ENCODE results near the gene ZDHHC8.

Gene ZDHHC8

GRCh38 chr22:20091690-20092476 lies 39.7 kb upstream of the ZDHHC8 start:
- Mint-ChIP-seq H3K9me3 (no peaks in the 10 kb centered on the region), H3K27ac (no peak overlapping the region), H3K4me1 (peaks cover 15% of the 10 kb centered on the region), H3K4me3 (no peak overlapping the region), H3K36me3 (peaks cover 22% of the 10 kb centered on the region), H3K27me3 (no peaks in the 10 kb centered on the region)

GRCh38 chr22:20092477-20092854 lies 39.1 kb upstream of the ZDHHC8 start:
- no peaks in the 10 kb centered on the region for H3K9me3 Mint-ChIP-seq
- peaks cover 24% of the 10 kb centered on the region for H3K36me3 Mint-ChIP-seq
- H3K27me3 Mint-ChIP-seq, result no peaks in the 10 kb centered on the region
- H3K4me3 Mint-ChIP-seq, result no peak overlapping the region
- no peak overlapping the region for H3K27ac Mint-ChIP-seq
- H3K4me1 Mint-ChIP-seq, result peaks cover 21% of the 10 kb centered on the region

GRCh38 chr22:20093418-20094196 lies 38.0 kb upstream of the ZDHHC8 start:
- peaks cover 28% of the 10 kb centered on the region for H3K4me1 Mint-ChIP-seq
- H3K27ac Mint-ChIP-seq, result no peak overlapping the region
- no peak overlapping the region for H3K4me3 Mint-ChIP-seq
- H3K9me3 Mint-ChIP-seq, result no peaks in the 10 kb centered on the region
- H3K36me3 Mint-ChIP-seq, result peaks cover 27% of the 10 kb centered on the region
- H3K27me3 Mint-ChIP-seq, result no peaks in the 10 kb centered on the region

- Mint-ChIP-seq H3K27me3 (no peaks in the 10 kb centered on the region), H3K9me3 (no peaks in the 10 kb centered on the region), H3K36me3 (peaks cover 25% of the 10 kb centered on the region), H3K27ac (no peak overlapping the region), H3K4me3 (no peak overlapping the region), H3K4me1 (peaks cover 35% of the 10 kb centered on the region)
These were observed 37.3 kb upstream of the ZDHHC8 start for GRCh38 chr22:20094197-20094807.

GRCh38 chr22:20095521-20095920 lies 36.1 kb upstream of the ZDHHC8 start:
- Mint-ChIP-seq H3K4me3 (peak overlapping the region; percentile 9), H3K27me3 (no peaks in the 10 kb centered on the region), H3K36me3 (peaks cover 23% of the 10 kb centered on the region), H3K27ac (peak overlapping the region; percentile 5), H3K9me3 (no peaks in the 10 kb centered on the region), H3K4me1 (peaks cover 46% of the 10 kb centered on the region)

- peaks cover 23% of the 10 kb centered on the region for H3K36me3 Mint-ChIP-seq
- peaks cover 54% of the 10 kb centered on the region for H3K4me1 Mint-ChIP-seq
- no peaks in the 10 kb centered on the region for H3K9me3 Mint-ChIP-seq
- no peak overlapping the region for H3K4me3 Mint-ChIP-seq
- no peaks in the 10 kb centered on the region for H3K27me3 Mint-ChIP-seq
- H3K27ac Mint-ChIP-seq, result no peak overlapping the region
These were observed 34.8 kb upstream of the ZDHHC8 start for GRCh38 chr22:20096574-20097420.

- peaks cover 65% of the 10 kb centered on the region for H3K4me1 Mint-ChIP-seq
- no peaks in the 10 kb centered on the region for H3K27me3 Mint-ChIP-seq
- peak overlapping the region; percentile 82 for H3K4me3 Mint-ChIP-seq
- no peaks in the 10 kb centered on the region for H3K9me3 Mint-ChIP-seq
- peak overlapping the region; percentile 91 for H3K27ac Mint-ChIP-seq
- H3K36me3 Mint-ChIP-seq, result peaks cover 24% of the 10 kb centered on the region
These were observed 32.4 kb upstream of the ZDHHC8 start for GRCh38 chr22:20099099-20099711.

- peaks cover 53% of the 10 kb centered on the region for H3K4me1 Mint-ChIP-seq
- H3K9me3 Mint-ChIP-seq, result no peaks in the 10 kb centered on the region
- H3K36me3 Mint-ChIP-seq, result peaks cover 11% of the 10 kb centered on the region
- peak overlapping the region; percentile 38 for H3K27ac Mint-ChIP-seq
- no peak overlapping the region for H3K4me3 Mint-ChIP-seq
- H3K27me3 Mint-ChIP-seq, result no peaks in the 10 kb centered on the region
These were observed 30.0 kb upstream of the ZDHHC8 start for GRCh38 chr22:20101638-20102037.

GRCh38 chr22:20102203-20102780 lies 29.3 kb upstream of the ZDHHC8 start:
- H3K9me3 Mint-ChIP-seq, result no peaks in the 10 kb centered on the region
- peaks cover 6% of the 10 kb centered on the region for H3K36me3 Mint-ChIP-seq
- H3K27me3 Mint-ChIP-seq, result no peaks in the 10 kb centered on the region
- no peak overlapping the region for H3K4me3 Mint-ChIP-seq
- peak overlapping the region; percentile 38 for H3K27ac Mint-ChIP-seq
- peaks cover 49% of the 10 kb centered on the region for H3K4me1 Mint-ChIP-seq

GRCh38 chr22:20105456-20106204 lies 26.0 kb upstream of the ZDHHC8 start:
- Mint-ChIP-seq H3K27me3 (no peaks in the 10 kb centered on the region), H3K4me1 (peaks cover 21% of the 10 kb centered on the region), H3K36me3 (peaks cover 1% of the 10 kb centered on the region), H3K9me3 (no peaks in the 10 kb centered on the region), H3K4me3 (no peak overlapping the region), H3K27ac (no peak overlapping the region)

GRCh38 chr22:20106205-20106848 lies 25.3 kb upstream of the ZDHHC8 start:
- Mint-ChIP-seq H3K4me1 (peaks cover 14% of the 10 kb centered on the region), H3K27me3 (no peaks in the 10 kb centered on the region), H3K27ac (no peak overlapping the region), H3K36me3 (peaks cover 1% of the 10 kb centered on the region), H3K4me3 (no peak overlapping the region), H3K9me3 (no peaks in the 10 kb centered on the region)

GRCh38 chr22:20106849-20107237 lies 24.8 kb upstream of the ZDHHC8 start:
- no peak overlapping the region for H3K27ac Mint-ChIP-seq
- peaks cover 12% of the 10 kb centered on the region for H3K4me1 Mint-ChIP-seq
- no peaks in the 10 kb centered on the region for H3K9me3 Mint-ChIP-seq
- H3K27me3 Mint-ChIP-seq, result no peaks in the 10 kb centered on the region
- peaks cover 1% of the 10 kb centered on the region for H3K36me3 Mint-ChIP-seq
- H3K4me3 Mint-ChIP-seq, result no peak overlapping the region

- H3K36me3 Mint-ChIP-seq, result peaks cover 3% of the 10 kb centered on the region
- peak overlapping the region; percentile 63 for H3K27ac Mint-ChIP-seq
- no peak overlapping the region for H3K4me3 Mint-ChIP-seq
- no peaks in the 10 kb centered on the region for H3K9me3 Mint-ChIP-seq
- H3K4me1 Mint-ChIP-seq, result peaks cover 10% of the 10 kb centered on the region
- no peaks in the 10 kb centered on the region for H3K27me3 Mint-ChIP-seq
These were observed 24.1 kb upstream of the ZDHHC8 start for GRCh38 chr22:20107471-20107901.
